Measurements from ENCODE around the gene MYO1D.
"Not testable (repeated sequence)": the region's sequence is repeated elsewhere in the genome, so short reads cannot be mapped to it uniquely, and the experiment has no call there.

Gene MYO1D

DNA sequence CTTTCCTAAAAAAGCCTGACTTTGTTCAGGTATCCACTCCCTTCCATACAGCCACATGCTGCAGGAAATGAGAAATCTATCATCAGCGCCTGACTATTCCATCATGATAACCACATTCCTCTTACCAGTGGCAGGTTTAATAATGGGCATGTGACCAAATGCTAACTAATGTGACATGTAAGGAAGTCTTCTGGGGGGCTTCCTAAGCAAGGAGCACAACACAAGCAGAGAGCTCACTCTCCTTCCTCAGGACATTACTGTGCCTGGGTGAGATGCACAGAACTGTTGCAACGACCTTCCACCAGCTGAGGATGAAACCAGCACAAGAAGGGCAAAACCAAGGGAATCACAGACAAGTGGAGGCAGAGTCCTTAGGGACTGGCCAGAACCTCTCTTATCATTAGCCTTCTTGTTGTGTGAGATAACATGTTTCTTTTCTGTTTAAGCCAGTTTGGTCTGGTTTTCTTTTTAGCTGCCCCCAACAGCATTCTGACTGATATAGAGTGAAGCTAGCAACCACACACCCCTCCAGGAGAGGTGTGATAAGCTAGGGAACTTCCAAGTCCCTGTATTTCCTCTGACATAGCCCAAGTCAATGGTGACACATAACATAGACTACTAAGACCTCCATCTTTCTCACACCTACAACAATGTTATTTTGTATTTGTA, 16.9 kb downstream of the MYO1D start:
- no peak for DNase-seq (ENCODE audit: low read depth in 1 of 2, low spot score in 1 of 2)

DNA sequence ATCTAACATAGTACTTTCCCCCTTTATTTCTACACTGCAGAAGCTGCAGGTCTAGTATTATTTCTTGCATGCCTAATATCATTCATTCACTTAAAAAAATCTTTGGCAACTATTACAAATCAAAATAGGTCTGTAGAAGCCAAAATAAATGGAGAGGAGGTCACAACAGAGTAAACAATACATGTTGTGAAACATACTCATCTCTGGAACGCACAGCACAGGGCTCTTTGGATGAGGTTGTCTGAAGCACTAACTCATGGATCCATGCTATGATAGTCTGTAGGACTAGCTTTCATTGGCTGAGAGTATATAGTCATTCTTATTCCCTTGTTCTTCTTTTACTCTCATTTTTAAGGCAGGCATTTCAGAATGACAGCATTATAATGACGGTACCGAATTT, 21.3 kb downstream of the MYO1D start:
- no peak for DNase-seq (ENCODE audit: low read depth in 1 of 2, low spot score in 1 of 2)

DNA sequence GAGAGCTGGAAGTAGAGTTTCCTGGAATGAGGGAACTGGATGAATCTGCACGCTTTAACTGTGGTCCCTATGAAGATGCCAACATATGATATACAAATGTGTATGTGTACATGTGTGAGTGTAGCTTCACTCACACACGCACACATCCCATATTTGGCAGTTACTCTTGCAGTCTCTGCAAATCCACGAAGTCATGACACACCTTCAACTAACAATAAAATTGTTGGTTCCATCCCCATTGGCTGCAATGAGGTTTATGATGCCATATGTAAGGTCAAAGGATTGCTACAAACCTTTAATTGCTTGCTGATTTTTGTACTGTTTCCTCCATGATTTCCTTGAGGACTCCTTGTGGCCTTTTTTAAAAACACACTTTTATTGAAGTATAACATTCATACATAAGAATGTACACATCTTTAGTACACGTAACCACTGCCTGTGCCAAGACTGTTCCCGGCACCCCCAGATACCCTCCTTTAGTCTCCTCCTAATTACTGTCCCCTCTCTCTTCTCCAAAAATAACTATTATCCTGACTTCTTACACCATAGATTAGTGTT, 22.0 kb downstream of the MYO1D start:
- DNase-seq (ENCODE audit: low read depth in 1 of 2, low spot score in 1 of 2), result no peak

DNA sequence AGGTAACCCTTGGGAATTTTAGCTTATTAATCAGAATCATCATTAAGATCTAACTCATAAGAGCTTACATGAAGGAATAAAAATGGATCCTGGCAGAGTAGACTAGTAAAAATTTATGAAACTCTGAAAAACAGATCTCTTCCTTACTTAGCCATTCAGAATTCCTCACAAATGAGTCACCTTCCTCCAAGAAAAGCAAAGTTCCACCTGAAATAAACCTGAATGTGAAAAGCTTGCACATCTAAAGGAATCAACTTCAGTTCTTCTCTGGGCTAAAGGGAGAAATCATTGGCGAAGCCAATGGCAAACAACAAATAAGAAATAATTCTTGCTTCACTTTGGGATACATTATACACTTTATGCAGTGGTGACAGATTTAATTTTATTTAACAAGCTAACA, 22.7 kb downstream of the MYO1D start:
- no peak for DNase-seq (ENCODE audit: low read depth in 1 of 2, low spot score in 1 of 2)

DNA sequence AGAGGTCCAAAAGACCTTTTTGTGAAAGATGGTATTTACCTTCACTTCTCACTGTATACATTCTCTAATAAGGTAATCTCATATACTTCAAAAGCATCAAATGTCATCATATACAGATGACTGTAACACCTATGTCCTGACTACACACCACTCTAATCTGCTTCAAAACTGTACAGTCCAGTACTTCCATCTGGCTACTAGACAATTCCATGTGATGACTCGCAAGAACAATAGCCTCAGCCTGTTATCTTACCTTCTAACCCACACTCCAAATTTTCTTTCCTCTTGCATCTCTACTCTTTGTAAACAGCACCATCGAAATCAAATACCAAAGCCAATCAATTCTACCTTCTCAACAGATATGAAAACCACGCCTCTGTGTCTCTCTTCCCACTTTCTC, 24.1 kb downstream of the MYO1D start:
- no peak for DNase-seq (ENCODE audit: low read depth in 1 of 2, low spot score in 1 of 2)

DNA sequence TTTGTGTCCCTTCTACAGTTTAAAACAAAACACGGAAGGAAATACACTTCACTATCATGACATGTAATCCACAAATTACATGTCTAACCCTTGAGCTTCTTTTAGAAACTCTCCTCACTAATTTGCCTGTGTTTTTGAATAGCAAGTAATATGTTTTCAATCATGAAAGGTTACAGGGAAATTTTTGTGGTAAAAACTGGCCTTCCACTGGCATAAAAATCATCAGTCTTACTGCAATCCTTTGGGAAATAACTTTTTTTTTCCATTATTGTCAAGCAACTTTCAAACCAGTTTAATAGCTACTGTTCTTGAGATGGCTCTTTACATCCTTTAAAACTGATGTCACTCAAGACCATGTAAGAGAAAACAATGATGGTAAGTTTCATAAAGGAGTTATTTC, 27.0 kb downstream of the MYO1D start:
- DNase-seq (ENCODE audit: low read depth in 1 of 2, low spot score in 1 of 2), result no peak

DNA sequence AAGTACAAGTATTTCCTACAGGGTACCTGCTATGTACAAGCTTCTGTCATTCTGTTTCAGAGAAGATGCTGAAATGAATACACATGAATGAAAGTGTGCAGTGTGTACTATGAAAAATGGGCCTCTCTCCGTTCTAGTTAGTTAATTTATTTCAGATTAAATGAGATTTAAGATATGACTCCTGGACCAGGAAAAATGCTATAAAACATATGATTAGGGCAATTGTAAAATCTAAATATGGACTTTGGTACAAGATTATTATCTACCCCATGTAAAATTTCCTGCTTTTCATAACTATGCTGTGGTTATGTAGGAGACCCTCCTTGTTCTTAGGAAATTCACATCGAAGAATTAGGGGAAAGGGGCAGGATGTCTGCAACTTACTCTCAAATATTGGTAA, 28.9 kb downstream of the MYO1D start:
- DNase-seq (ENCODE audit: low read depth in 1 of 2, low spot score in 1 of 2), result no peak

DNA sequence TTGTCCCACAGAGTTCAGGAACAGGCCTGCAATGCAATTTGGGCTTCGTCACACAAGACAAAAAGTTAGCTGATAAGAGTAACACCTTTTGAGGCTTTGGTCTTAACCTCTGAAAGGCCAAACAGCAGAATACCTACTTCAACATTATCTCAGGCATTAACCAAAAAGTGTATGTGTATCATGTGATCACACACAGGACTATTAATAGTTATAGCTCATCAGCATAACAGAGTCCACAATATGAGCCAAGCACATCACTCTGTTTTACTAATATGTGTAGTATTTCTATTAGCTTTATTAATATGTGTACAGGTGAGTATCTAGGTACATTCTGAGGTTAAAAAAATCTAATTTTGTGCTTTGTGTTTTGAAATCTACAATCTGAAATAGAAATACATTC, 30.8 kb downstream of the MYO1D start:
- no peak for DNase-seq (ENCODE audit: low read depth in 1 of 2, low spot score in 1 of 2)

DNA sequence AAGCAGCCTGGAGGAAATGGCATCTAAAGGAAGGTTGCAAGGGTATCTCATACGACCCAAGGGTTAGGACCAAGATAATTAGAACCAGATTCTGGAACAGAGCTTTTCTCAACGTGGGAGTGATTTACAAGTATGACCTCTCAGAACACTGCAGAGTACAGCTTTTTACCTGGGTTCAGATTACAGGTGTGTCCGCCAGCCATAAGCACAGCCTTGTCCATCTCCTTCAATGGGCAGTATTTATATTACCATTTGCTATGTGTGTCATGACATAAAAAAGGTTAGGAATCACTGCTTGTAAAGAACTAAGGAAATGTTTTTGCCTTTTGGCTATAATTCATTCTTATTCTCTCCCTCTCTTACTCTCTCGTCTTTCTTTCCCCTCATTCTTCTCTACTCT, 36.7 kb downstream of the MYO1D start:
- no peak for DNase-seq (ENCODE audit: low read depth in 1 of 2, low spot score in 1 of 2)

DNA sequence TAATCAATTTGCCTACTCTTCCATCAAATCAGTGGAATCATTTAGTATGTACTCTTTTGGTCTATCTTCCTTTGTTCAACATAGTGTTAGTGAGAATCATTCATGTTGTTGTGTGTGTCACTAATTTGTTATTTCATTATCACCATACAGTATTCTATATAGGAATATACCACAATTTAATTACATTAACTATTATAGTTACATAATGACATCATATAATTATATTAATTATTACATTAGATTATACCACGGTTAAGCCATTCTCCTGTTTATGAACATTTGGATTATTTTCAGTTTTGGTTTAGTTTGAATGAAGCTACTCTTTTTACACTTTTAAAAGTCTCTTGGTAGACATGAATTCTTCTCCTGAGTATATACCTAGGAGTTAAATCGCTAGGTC, 40.4 kb downstream of the MYO1D start:
- no peak for DNase-seq (ENCODE audit: low read depth in 1 of 2, low spot score in 1 of 2)

DNA sequence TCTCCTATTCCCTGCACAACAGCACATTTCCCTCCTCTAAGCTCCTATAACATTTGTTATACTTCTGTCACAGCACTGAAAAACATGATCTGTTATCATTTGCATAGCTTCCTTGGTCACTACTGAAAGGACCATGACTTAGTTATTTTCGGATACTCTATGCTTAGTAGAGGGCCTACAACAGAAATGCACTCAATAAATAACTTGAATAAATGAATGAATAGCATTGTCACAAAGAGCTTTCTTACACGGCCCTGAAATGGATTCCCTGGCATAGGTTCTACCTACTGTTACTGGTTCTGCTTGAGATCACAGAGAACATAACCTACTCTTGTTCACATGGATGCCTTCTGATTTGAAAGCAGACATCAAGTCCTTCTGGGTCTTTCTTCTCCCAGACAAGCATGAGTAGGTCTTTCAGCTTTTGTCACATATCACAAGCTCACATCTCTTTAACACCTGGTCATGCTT, 41.6 kb downstream of the MYO1D start:
- no peak for DNase-seq (ENCODE audit: low read depth in 1 of 2, low spot score in 1 of 2)

DNA sequence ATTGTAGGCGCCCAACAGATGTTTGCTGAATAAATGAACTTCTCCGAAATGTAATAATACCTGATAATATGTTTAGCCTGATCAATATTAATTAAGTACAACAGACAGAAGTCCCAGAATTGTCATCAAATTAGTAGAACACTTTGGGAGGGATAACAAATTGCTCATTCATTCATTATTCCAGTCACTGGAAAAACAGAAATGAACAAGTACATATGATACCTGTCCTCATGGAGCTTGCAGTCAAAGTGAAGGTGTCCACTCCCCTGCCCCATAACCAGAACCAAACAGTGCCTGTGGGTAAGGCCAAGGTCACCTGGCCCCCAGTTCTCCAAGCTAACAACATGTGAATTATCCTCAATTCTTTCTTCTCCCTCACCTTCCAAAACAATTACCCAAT, 42.8 kb downstream of the MYO1D start:
- no peak for DNase-seq (ENCODE audit: low read depth in 1 of 2, low spot score in 1 of 2)

DNA sequence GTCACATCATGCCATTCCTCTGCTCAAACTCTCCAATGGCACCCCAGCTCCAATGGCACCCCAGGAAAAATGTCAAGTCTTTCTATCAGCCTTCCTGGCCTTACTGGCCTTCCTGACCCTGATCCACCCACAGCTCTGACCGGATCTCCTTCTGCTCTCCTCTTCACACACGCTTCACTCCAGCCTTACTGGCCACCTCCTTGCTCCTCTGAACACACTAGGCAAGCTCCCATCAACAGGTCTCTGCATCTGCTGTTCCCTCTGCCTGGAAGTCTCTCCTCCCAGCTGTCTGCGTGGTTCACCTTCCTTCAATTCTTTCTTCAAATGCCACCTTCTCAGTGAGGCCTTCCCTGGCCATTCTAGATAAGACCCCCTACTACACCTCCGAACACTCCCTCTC, 43.4 kb downstream of the MYO1D start:
- DNase-seq (ENCODE audit: low read depth in 1 of 2, low spot score in 1 of 2), result no peak

DNA sequence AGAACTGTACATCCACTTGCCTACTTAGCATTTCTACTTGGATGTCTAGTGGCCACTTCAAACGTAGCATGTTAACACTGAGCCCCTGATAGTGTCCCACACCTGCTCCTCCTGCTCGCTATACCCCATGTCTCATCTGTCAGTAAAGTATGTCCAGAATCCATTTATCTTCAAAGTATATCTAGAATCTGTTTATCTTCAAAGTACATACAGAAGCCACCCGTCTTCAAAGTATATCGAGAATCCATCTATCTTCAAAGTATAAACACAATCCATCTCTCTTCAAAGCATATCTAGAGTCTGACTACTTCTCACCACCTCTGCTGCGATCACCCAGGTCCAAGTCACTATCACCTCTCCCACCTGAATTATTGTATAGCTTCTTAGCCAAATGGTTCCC, 43.8 kb downstream of the MYO1D start:
- no peak for DNase-seq (ENCODE audit: low read depth in 1 of 2, low spot score in 1 of 2)

DNA sequence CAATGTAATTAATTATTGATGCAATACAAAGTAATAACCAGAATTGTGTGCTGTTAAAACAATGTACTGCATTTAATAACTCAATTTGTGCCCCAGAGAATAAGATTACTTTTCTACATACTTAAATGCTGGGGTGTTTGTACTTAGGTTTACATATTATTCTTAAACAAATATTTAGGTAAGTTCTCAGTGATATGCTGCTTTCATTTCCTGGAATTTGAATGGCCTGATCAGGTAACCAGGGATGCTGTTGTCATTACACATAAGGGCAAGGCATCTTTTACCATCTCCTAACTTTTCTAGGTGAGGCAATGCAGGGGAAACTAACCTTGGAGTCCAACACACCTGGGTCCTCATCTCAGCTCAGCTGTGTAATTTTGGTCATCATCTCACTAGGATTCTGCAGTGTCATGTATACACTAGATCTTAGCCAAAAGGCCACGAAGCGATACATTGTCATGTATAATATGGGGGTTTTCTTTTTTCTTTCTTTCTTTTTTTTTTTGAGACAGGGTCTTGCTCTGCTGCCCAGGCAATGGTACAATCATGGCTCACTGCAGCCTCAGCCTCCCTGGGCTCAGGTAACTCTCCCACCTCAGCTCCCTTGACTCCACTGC, 45.2 kb downstream of the MYO1D start:
- DNase-seq (ENCODE audit: low read depth in 1 of 2, low spot score in 1 of 2), result no peak

DNA sequence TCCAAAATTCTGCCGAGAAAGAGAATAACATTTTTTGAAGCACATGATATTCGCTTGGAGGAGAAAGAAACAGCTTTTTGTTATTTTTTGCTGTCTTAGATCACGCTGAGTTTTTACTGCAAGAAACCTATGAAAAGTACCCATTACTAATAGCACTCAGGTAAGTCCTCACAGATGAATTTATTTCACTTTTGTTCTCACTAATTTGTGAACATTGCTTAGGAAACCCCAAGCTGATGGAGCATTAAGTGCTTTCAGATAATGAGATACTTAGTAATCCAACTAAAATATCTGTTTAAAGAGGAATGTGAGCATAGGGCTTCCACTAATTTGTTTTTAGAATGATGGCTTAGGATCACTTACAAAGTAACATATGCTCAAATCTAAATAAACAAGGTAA, 45.7 kb downstream of the MYO1D start:
- no peak for DNase-seq (ENCODE audit: low read depth in 1 of 2, low spot score in 1 of 2)

DNA sequence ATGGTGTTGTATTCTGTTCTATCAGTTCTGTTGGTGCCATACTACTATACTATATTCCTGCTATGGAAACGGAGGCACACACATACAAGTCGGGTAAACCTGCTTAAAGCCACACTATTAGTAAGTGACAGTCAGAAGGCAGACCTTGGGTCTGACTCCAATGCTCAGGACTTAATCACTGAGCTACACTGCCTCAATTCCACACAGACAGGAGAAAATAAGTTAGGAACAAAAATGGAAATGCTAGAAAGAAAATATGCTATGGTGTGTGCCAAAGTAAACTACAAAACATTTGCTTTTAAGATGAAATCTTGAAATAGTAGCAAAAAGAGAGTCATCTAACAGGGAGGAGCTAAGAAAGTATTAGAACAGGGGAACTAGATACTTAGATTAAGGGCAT, 48.1 kb downstream of the MYO1D start:
- no peak for DNase-seq (ENCODE audit: low read depth in 1 of 2, low spot score in 1 of 2)

DNA sequence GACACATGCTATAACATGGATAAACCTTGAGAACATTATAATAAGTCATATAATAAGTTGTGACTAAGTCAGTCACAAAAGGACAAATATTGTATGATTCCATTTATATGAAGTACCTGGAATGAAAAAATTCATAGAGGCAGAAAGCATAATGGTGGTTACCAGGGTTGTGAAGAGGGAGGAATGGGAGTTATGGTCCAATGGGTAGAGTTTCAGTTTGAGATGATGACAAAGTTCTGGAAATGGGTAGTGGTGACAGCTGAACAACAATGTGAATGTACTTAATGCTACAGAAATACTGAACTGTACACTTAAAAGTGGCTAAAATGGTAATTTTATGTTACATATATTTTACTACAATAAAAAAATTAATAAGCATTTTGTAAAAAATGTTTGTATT, 49.7 kb downstream of the MYO1D start:
- no peak for DNase-seq (ENCODE audit: low read depth in 1 of 2, low spot score in 1 of 2)

DNA sequence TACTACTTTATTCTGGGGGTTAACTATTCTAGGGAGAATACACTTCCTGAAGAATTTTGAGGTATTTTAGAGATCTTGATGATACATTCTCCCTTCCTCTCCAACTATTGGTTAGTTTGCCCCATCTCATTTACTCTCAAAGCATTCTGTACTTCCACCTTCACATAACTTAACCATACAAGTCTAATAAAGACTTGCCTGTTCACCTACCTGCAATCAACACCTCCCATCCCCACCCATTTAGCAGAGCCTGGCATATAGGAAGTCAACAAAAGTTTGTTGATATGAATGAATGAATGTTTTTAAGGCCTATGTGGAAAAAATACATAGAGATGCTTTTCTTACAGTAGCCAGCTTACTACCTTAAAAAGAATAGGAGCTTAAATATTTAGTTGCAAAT, 50.8 kb downstream of the MYO1D start:
- DNase-seq (ENCODE audit: low read depth in 1 of 2, low spot score in 1 of 2), result no peak

DNA sequence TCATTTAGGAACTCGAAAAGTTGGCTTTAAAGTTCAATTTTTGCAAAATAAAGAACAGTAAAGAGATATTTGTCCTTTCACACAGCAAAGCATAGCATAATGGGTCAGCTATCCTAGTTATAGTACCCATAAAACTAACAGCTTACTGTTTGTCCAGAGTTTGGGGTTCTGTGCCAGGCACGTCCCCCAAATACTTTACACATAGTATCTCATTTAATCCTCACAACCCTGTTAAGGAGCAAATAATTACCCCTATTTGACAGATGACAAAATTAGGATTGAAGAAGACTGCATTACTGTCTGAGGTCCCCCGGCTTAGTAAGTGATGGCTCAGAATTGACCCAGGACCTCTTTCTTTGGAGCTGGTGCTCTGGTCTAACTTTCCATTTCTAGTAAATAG, 52.6 kb downstream of the MYO1D start:
- DNase-seq (ENCODE audit: low read depth in 1 of 2, low spot score in 1 of 2), result no peak

DNA sequence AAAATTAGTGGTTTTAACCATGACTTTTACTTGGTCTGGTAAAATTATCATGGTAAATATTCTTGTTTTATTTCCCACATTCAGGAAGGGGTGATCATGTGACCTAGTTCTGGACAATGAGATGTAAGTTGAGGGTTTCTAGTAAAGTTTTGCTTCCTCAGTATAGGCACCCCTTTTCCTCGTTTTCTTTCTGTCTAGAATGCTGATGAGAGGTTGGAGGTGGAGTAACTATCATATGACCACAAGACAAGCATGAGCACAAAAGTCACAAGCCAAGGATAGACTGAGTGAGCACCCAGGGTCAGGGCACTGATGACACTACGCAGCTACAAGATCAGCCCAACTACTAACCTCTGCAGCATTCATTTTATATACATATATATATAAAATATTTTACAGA, 53.9 kb downstream of the MYO1D start:
- no peak for DNase-seq (ENCODE audit: low read depth in 1 of 2, low spot score in 1 of 2)

DNA sequence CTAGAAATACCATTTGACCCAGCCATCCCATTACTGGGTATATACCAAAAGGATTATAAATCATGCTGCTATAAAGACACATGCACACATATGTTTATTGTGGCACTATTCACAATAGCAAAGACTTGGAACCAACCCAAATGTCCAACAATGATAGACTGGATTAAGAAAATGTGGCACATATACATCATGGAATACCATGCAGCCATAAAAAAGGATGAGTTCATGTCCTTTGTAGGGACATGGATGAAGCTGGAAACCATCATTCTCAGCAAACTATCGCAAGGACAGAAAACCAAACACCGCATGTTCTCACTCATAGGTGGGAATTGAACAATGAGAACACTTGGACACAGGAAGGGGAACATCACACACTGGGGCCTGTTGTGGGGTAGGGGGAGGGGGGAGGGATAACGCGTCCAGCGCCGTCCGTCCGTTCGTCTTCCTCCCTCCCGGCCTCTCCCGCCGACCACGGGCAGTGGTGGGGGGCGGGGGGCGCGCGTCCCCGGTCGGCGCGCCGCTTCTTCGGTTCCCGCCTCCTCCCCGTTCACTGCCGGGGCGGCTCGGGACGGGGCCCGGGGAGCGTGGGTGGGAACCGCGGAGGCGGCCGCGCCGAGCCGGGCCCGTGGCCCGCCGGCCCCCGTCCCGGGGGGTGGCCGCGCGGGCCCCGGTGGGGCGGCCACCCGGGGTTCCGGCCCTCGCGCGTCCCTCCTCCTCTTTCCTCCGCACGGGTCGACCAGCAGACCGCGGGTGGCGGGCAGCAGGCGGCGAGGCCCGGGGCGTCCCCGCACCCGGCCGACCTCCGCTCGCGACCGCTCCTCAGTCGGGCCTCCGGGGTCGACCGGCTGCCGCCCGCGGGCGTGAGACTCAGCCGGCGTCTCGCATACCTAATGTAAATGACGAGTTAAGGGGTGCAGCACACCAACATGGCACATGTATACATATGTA, 54.7 kb downstream of the MYO1D start:
- not testable (repeated sequence) for DNase-seq (ENCODE audit: low read depth in 1 of 2, low spot score in 1 of 2)
